ENCODE data around the gene AMIGO1. TPM values are rescaled to one million over a fixed set of nuclear protein-coding genes. Genes with fewer than 3 reads are reported as not detected.

Gene AMIGO1
- total RNA-seq, 4 donors from 2014 or later, result 7.7 to 19.3 (median 14.7) TPM

- H3K4me3 ChIP-seq, result no peak overlapping the region
- 100% methylated on average over 1 of the region's 1 CpG for WGBS, 2 donors (ENCODE audit: low coverage in 1 of 2)
- peak overlapping the region in 3 of 4 donors; percentile 31 to 89 (median 87) for H3K27ac ChIP-seq
- ATAC-seq, result no peak
- H3K4me1 ChIP-seq, result peaks cover 0 to 32% (median 0%) of the 10 kb centered on the region in 3 donors
- peaks cover 12% of the 10 kb centered on the region for H3K27me3 ChIP-seq
- H3K36me3 ChIP-seq, result no peaks in the 10 kb centered on the region
- no peaks in the 10 kb centered on the region for H3K9me3 ChIP-seq
- no peak for TF ChIP-seq POLR2AphosphoS5 (IDR thresholded peaks at IDR 0.05)
- TF ChIP-seq CTCF (IDR thresholded peaks at IDR 0.05), result no peak
- TF ChIP-seq EP300 (IDR thresholded peaks at IDR 0.05), result no peak
- TF ChIP-seq POLR2A (IDR thresholded peaks at IDR 0.05), result no peak
Observed at GRCh38 chr1:109468061-109468460, 41.5 kb downstream of the AMIGO1 start.

DNA sequence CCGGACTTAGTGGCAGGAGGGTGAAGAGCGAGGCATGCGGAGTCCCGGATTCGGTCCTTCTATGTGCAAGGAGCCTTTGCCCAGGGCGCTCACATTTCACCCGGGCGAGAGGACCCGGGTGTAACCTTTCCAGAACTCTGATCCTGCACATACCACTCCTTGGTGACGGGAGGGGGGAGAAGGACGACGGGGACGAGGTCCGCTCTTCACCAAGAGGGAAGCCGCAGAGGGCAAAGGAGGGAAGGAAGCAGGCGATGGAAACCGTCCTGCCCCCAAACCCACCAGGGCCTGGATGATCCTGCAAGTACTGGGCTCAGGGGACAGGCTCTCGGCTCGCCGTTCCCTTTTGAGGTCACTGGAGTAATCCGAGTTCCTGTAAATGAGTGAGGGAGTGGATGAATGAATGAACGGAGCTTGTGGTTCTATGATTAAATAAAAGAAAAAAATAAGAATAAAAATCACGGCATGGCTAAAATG, 42.2 kb downstream of the AMIGO1 start:
- no peak for TF ChIP-seq POLR2A (IDR thresholded peaks at IDR 0.05)
- TF ChIP-seq CTCF (IDR thresholded peaks at IDR 0.05), result no peak
- TF ChIP-seq POLR2AphosphoS5 (IDR thresholded peaks at IDR 0.05), result no peak
- TF ChIP-seq EP300 (IDR thresholded peaks at IDR 0.05), result no peak
- Histone ChIP-seq H3K9me3 (no peaks in the 10 kb centered on the region), H3K27ac (peak overlapping the region; percentile 37 to 89 (median 85)), H3K4me1 (peaks cover 0 to 32% (median 0%) of the 10 kb centered on the region in 3 donors), H3K4me3 (peak overlapping the region; percentile 71 to 86), H3K27me3 (peaks cover 12% of the 10 kb centered on the region), H3K36me3 (no peaks in the 10 kb centered on the region)
- WGBS, 2 donors (ENCODE audit: low coverage in 1 of 2), result 22 to 23% methylated on average over 8 to 12 of the region's 23 CpGs
- ATAC-seq, result peak; percentile 7

DNA sequence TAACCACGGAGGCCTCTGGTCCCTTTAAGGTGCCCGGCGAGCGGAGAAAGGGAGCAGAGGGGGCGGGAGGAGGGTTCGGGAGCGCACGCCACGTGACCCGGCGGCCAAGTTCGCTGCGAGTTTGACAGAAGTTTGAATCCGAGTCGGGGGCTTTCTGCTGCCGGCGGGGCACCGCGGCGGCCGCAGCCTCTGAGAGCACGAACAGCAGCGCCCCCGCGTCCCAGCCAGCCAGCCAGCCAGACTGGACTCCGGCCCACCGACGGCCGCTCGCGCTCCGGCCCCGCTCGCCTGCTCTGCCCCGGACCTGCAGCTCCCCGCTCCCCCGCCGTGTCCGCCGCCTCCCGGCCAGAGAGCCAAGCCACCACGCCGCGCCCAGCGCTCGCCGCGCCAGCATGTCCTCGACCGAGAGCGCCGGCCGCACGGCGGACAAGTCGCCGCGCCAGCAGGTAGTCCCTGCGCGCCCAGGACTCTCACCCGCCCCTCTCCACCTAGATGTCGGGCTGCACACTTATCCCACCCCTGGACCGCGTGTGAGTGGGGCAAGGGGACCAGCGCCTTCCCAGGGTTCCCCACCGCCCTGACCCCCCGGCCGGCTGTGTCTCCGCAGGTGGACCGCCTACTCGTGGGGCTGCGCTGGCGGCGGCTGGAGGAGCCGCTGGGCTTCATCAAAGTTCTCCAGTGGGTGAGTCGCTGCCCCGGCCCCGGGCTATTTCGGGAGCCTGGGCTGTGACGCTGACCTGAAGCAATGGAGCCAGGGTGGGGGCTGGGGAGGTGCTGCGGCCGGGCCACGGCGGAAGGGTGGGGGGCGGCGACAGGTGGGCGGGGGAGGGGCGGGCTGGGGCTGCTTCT, 42.9 kb downstream of the AMIGO1 start, which contains the start of gene SYPL2:
Gene SYPL2 (plus strand): TSS at position 95 of the 849 bp plus-strand sequence. CDS start 298 bp downstream, at position 393.
- WGBS, 2 donors (ENCODE audit: low coverage in 1 of 2), result no CpG with 5 or more reads among the region's 88 CpGs
- H3K36me3 ChIP-seq, result no peaks in the 10 kb centered on the region

DNA sequence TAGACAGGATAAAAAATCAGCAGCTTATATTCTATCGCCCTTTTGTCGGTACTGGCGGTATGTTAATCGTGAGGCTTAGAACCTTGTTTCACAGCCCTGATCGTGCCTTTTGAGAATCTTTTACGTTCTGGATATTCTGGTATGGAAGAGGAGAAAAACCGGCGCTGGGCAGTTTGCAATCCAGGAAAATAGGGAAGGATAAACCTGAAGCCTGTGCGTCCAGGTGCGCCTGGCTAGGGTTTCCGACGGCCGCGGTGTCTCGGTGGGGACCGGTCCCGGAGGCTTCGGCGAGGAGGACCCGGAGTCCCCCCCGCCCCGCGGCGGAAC, 43.4 kb downstream of the AMIGO1 start:
- H3K27me3 ChIP-seq, result peaks cover 12% of the 10 kb centered on the region
- H3K4me3 ChIP-seq, result peak overlapping the region; percentile 71 to 86
- WGBS, 2 donors (ENCODE audit: low coverage in 1 of 2), result 5 to 16% methylated on average over 6 to 12 of the region's 24 CpGs
- no peaks in the 10 kb centered on the region for H3K9me3 ChIP-seq
- TF ChIP-seq POLR2AphosphoS5 (IDR thresholded peaks at IDR 0.05) (peak; percentile 38), EP300 (IDR thresholded peaks at IDR 0.05) (no peak)
- H3K27ac ChIP-seq, result peak overlapping the region; percentile 37 to 89 (median 85)
- H3K36me3 ChIP-seq, result no peaks in the 10 kb centered on the region
- peaks cover 0 to 32% (median 0%) of the 10 kb centered on the region in 3 donors for H3K4me1 ChIP-seq
- no peak for ATAC-seq

More for the DNA sequence above, 42.9 kb downstream of the AMIGO1 start, which contains the start of gene SYPL2:
- TF ChIP-seq CTCF (IDR thresholded peaks at IDR 0.05), result peak in 1 of 4 experiments; percentile 19
- no peak for TF ChIP-seq POLR2AphosphoS5 (IDR thresholded peaks at IDR 0.05)
- H3K4me1 ChIP-seq, result peaks cover 0 to 32% (median 0%) of the 10 kb centered on the region in 3 donors
- H3K27me3 ChIP-seq, result peaks cover 12% of the 10 kb centered on the region
- peak within 1 kb of the TSS; percentile 37 to 89 (median 85) for H3K27ac ChIP-seq
- H3K4me3 ChIP-seq, result peak within 1 kb of the TSS; percentile 71 to 86
- peak; percentile 89 for ATAC-seq
- no peaks in the 10 kb centered on the region for H3K9me3 ChIP-seq

DNA sequence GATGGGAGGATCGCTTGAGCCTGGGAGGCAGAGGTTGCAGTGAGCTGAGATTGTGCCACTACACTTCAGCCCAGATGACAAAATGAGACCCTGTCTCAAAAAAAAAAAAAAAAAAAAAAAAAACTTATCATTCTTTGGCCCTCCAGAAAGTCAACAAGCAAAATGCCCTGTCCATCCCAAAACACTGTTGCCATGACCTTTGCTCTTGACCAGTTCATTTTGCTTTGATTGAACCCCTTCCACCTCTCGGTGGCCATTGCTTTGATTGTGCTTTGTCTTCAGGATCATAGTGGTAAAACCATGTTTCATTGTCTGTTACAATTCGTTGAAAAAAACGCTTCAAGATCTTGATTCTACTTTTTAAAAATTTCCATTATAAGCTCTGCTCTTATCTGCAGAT, 51.7 kb downstream of the AMIGO1 start:
- no peaks in the 10 kb centered on the region for H3K4me1 ChIP-seq
- no peak for ATAC-seq
- no peaks in the 10 kb centered on the region for H3K27me3 ChIP-seq
- no peaks in the 10 kb centered on the region for H3K9me3 ChIP-seq
- H3K27ac ChIP-seq, result no peak overlapping the region
- no peaks in the 10 kb centered on the region for H3K36me3 ChIP-seq
- TF ChIP-seq CTCF (IDR thresholded peaks at IDR 0.05) (no peak), EP300 (IDR thresholded peaks at IDR 0.05) (no peak), POLR2AphosphoS5 (IDR thresholded peaks at IDR 0.05) (no peak), POLR2A (IDR thresholded peaks at IDR 0.05) (no peak)
- 60 to 76% methylated on average over 3 of the region's 4 CpGs for WGBS, 2 donors (ENCODE audit: low coverage in 1 of 2)
- no peak overlapping the region for H3K4me3 ChIP-seq
